ENCODE results near the gene RTL1.

DNA sequence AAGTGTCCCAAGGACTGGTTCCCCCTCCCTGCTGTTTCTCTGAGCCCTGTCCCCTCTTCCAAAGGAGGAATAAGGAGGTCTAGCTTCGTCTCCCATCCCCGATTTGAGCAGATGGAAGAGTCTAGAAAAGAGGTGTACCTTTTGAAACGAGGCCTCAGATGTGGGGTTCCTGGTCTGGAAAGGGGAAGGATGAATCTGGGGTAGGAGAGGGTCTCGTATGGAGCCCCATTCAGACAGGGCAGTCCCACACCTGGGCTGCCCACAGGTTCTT is 64.3 kb downstream of the RTL1 start:
- no peak for TF ChIP-seq CTCF (IDR thresholded peaks at IDR 0.05)
- no peak for TF ChIP-seq POLR2AphosphoS5 (IDR thresholded peaks at IDR 0.05)
